GM18951 (cell line): Measurements from ENCODE around the gene HOGA1.
"Not testable (repeated sequence)": the region's sequence is repeated elsewhere in the genome, so short reads cannot be mapped to it uniquely, and the experiment has no call there.

Experiments used
- POLR2A ChIP-seq: IDR thresholded peaks from 4 replicates; pipeline ENCODE4 v1.6.1; 2011; ENCODE audit warnings: mild to moderate bottlenecking; ENCODE audit not compliant: insufficient read length, insufficient read depth; ENCODE audit errors: extremely low read depth
- in situ Hi-C: fragments of 300-500 bp; cut with MboI; formaldehyde crosslinking; loops from one replicate; pipeline ENCODE4 v1.12.0; 2022; ENCODE audit warnings: low sequenced_read_pairs, mixed read lengths, inconsistent platforms; ENCODE audit not compliant: unreplicated experiment

HOGA1 gene

GRCh38 chr10:97648562-97649404, 64.6 kb downstream of the HOGA1 start:
- in situ Hi-C loops = no loop called here
- TF ChIP-seq POLR2A = no peak

GRCh38 chr10:97649405-97649750, 65.2 kb downstream of the HOGA1 start:
- in situ Hi-C loops = not testable (repeated sequence)

- in situ Hi-C loops = no loop called here
- TF ChIP-seq POLR2A = no peak
These were observed 66.5 kb downstream of the HOGA1 start for GRCh38 chr10:97650726-97651125.

GRCh38 chr10:97651773-97652172, 67.6 kb downstream of the HOGA1 start:
- in situ Hi-C loops = no loop called here
- no peak for TF ChIP-seq POLR2A

GRCh38 chr10:97656777-97657176, 72.6 kb downstream of the HOGA1 start:
- in situ Hi-C loops = no loop called here
- TF ChIP-seq POLR2A = no peak

- TF ChIP-seq POLR2A = no peak
- in situ Hi-C loops = no loop called here
These were observed 75.4 kb downstream of the HOGA1 start for GRCh38 chr10:97659589-97659988.
